SK-N-MC (cell line): Measurements from ENCODE around the gene ADAM33.

Source experiments
- EZH2 ChIP-seq: fragments of 200-600 bp; sonication (generic); IDR thresholded peaks from one replicate; pipeline ENCODE4 v1.6.1; 2017; ENCODE audit warnings: antibody characterized with exemption
- FOXP2 ChIP-seq: optimal IDR thresholded peaks from 2 replicates; pipeline ENCODE3; 2011; ENCODE audit warnings: mild to moderate bottlenecking, moderate library complexity; ENCODE audit not compliant: insufficient read depth; ENCODE audit errors: extremely low read length, control extremely low read depth
- POLR2AphosphoS5 ChIP-seq: IDR thresholded peaks from 2 replicates; pipeline ENCODE4 v1.6.1; 2012; ENCODE audit warnings: mild to moderate bottlenecking, low read depth, low read length, borderline replicate concordance

- TF ChIP-seq POLR2AphosphoS5 (no peak), FOXP2 (no peak), EZH2 (no peak)
Measured at GRCh38 chr20:3692706-3693294, 11.0 kb upstream of the ADAM33 start.
